Posterior cingulate gyrus (tissue), 11 donors: ENCODE data around the gene MAD2L2.

Experiments used
- DNase-seq, 10 donors: peaks; one replicate each; pipeline versions ENCODE4 v3.0.0 to v3.0.0-alpha.2; 2020 to 2021; ENCODE audit warnings: mixed read lengths in 3 of 10
- intact Hi-C: fragments of 100-400 bp; cut with DNase I; formaldehyde crosslinking; loops from one replicate; pipeline ENCODE4 v1.15.1; 2023

MAD2L2 gene

GRCh38 chr1:11654939-11655808 lies 25.8 kb downstream of the MAD2L2 start:
- intact Hi-C loops, result loop anchor here (10.0 kb wide), 1 partner anchor 150 kb away; the partner anchor contains the start of genes CLCN6 and MTHFR
- no peak for DNase-seq

GRCh38 chr1:11654137-11654938 lies 26.6 kb downstream of the MAD2L2 start, which contains the start of the genes FBXO2 and FBXO44:
FBXO2 (minus strand) TSS chr1:11654429; CDS start chr1:11654340, 89 bp downstream.
FBXO44 (plus strand) TSS chr1:11654877; CDS start chr1:11655836, 959 bp downstream.
- intact Hi-C loops, result loop anchor here (10.0 kb wide), 1 partner anchor 150 kb away; the partner anchor contains the start of genes CLCN6 and MTHFR
- peak in 5 of 10 donors; percentile 52 to 96 (median 64) for DNase-seq

GRCh38 chr1:11653861-11654136 lies 27.1 kb downstream of the MAD2L2 start:
- intact Hi-C loops, result loop anchor here (10.0 kb wide), 1 partner anchor 151 kb away; the partner anchor contains the start of genes CLCN6 and MTHFR

GRCh38 chr1:11653101-11653860 lies 27.7 kb downstream of the MAD2L2 start:
- no peak for DNase-seq
- intact Hi-C loops, result loop anchor here (10.0 kb wide), 1 partner anchor 152 kb away; the partner anchor contains the start of genes CLCN6 and MTHFR

More at GRCh38 chr1:11653861-11654136, 27.1 kb downstream of the MAD2L2 start:
- DNase-seq, result no peak

GRCh38 chr1:11652203-11652780 lies 28.7 kb downstream of the MAD2L2 start:
- no peak for DNase-seq
- intact Hi-C loops, result loop anchor here (10.0 kb wide), 1 partner anchor 153 kb away; the partner anchor contains the start of genes CLCN6 and MTHFR

- no peak for DNase-seq
- intact Hi-C loops, result loop anchor here (2.0 to 10.0 kb wide), 2 partner anchors 68 to 154 kb away; partner anchors contain the start of genes CLCN6 and MTHFR
Measured at GRCh38 chr1:11651017-11651416, 29.9 kb downstream of the MAD2L2 start.

GRCh38 chr1:11650331-11650991 lies 30.5 kb downstream of the MAD2L2 start:
- intact Hi-C loops, result loop anchor here (2.0 to 10.0 kb wide), 2 partner anchors 68 to 154 kb away; partner anchors contain the start of genes CLCN6 and MTHFR

GRCh38 chr1:11649624-11650330 lies 31.2 kb downstream of the MAD2L2 start:
- DNase-seq, result no peak
- intact Hi-C loops, result loop anchor here (2.0 to 10.0 kb wide), 3 partner anchors 69 to 375 kb away; partner anchors contain the start of genes CLCN6, MTHFR and UBIAD1

More at GRCh38 chr1:11650331-11650991, 30.5 kb downstream of the MAD2L2 start:
- peak; percentile 65 to 97 (median 77) for DNase-seq

- no peak for DNase-seq
- intact Hi-C loops, result loop anchor here (10.0 kb wide), 1 partner anchor 374 kb away; the partner anchor contains the start of gene UBIAD1
Measured at GRCh38 chr1:11649237-11649623, 31.7 kb downstream of the MAD2L2 start.

- intact Hi-C loops, result loop anchor here (10.0 kb wide), 1 partner anchor 374 kb away; the partner anchor contains the start of gene UBIAD1
- DNase-seq, result peak in 2 of 10 donors; percentile 34 to 91
Measured at GRCh38 chr1:11648732-11649158, 32.2 kb downstream of the MAD2L2 start.

- intact Hi-C loops, result loop anchor here (10.0 kb wide), 1 partner anchor 373 kb away; the partner anchor contains the start of gene UBIAD1
- peak; percentile 85 to 98 (median 91) for DNase-seq
Measured at GRCh38 chr1:11648039-11648438, 32.9 kb downstream of the MAD2L2 start.

GRCh38 chr1:11647333-11647732 lies 33.6 kb downstream of the MAD2L2 start:
- intact Hi-C loops, result loop anchor here (10.0 kb wide), 1 partner anchor 373 kb away; the partner anchor contains the start of gene UBIAD1
- DNase-seq, result no peak

- intact Hi-C loops, result loop anchor here (10.0 kb wide), 1 partner anchor 372 kb away; the partner anchor contains the start of gene UBIAD1
- no peak for DNase-seq
Measured at GRCh38 chr1:11646317-11646716, 34.6 kb downstream of the MAD2L2 start.

GRCh38 chr1:11645670-11646265 lies 35.2 kb downstream of the MAD2L2 start:
- peak; percentile 77 to 98 (median 92) for DNase-seq
- intact Hi-C loops, result loop anchor here (2.0 to 10.0 kb wide), 2 partner anchors 371 to 609 kb away; partner anchors contain the start of gene UBIAD1

- no peak for DNase-seq
- intact Hi-C loops, result loop anchor here (2.0 to 10.0 kb wide), 2 partner anchors 370 to 608 kb away; partner anchors contain the start of gene UBIAD1
Measured at GRCh38 chr1:11645270-11645669, 35.7 kb downstream of the MAD2L2 start.

GRCh38 chr1:11643782-11644181 lies 37.2 kb downstream of the MAD2L2 start:
- intact Hi-C loops, result loop anchor here (2.0 to 10.0 kb wide), 3 partner anchors 166 to 607 kb away; partner anchors contain the start of genes DISP3 and UBIAD1
- DNase-seq, result no peak
